Neuronal stem cell (in vitro differentiated cells): ENCODE measurements around the gene LPA.

Experiments used
- DNase-seq: peaks from one replicate; pipeline ENCODE4 v3.0.0-alpha.2; 2013; ENCODE audit warnings: low spot score
- H2AFZ ChIP-seq: one replicate; pipeline ENCODE4 v1.6.1; 2013; ENCODE audit warnings: mild to moderate bottlenecking, low read length, inconsistent platforms
- H2AK5ac ChIP-seq: 2 replicates; pipeline ENCODE4 v1.6.1; 2013; ENCODE audit warnings: low read depth, mild to moderate bottlenecking, inconsistent platforms, low read length, moderate library complexity, mixed read lengths
- H2BK120ac ChIP-seq: 2 replicates; pipeline ENCODE4 v1.6.1; 2013; ENCODE audit warnings: low read depth, mild to moderate bottlenecking, inconsistent platforms, low read length, moderate library complexity, mixed read lengths
- H2BK12ac ChIP-seq: one replicate; pipeline ENCODE4 v1.6.1; 2013; ENCODE audit warnings: low read length, inconsistent platforms
- H2BK15ac ChIP-seq: 2 replicates; pipeline ENCODE4 v1.6.1; 2013; ENCODE audit warnings: mild to moderate bottlenecking, low read length, inconsistent platforms, mixed read lengths
- H2BK5ac ChIP-seq: one replicate; pipeline ENCODE4 v1.6.1; 2013; ENCODE audit warnings: inconsistent platforms, mild to moderate bottlenecking, low read length, moderate library complexity
- H3K14ac ChIP-seq: one replicate; pipeline ENCODE4 v1.6.1; 2013; ENCODE audit warnings: low read length, inconsistent platforms
- H3K18ac ChIP-seq: 2 replicates; pipeline ENCODE4 v1.6.1; 2013; ENCODE audit warnings: low read length, inconsistent platforms
- H3K23ac ChIP-seq: 2 replicates; pipeline ENCODE4 v1.6.1; 2013; ENCODE audit warnings: low read depth, mild to moderate bottlenecking, mixed read lengths, low read length, inconsistent platforms; ENCODE audit not compliant: poor library complexity
- H3K27ac ChIP-seq: replicated peaks from 3 replicates; pipeline ENCODE4 v1.5.1; 2013; ENCODE audit warnings: low read length, inconsistent platforms
- H3K27me3 ChIP-seq, 3 experiments: 2 replicates each; pipeline ENCODE4 v1.6.1; 2013; ENCODE audit warnings: low read length in 3 of 3, mild to moderate bottlenecking in 2 of 3, inconsistent platforms in 1 of 3, low read depth in 1 of 3, mixed read lengths in 1 of 3, moderate library complexity in 1 of 3; ENCODE audit not compliant: control insufficient read depth in 3 of 3, insufficient read depth in 3 of 3
- H3K36me3 ChIP-seq, 2 donors: replicated peaks in 1 of 2; 2 replicates each; pipeline ENCODE4 v1.6.1; 2013; ENCODE audit warnings: low read length in 2 of 2; ENCODE audit not compliant: control insufficient read depth in 2 of 2, insufficient read depth in 2 of 2
- H3K4ac ChIP-seq: 2 replicates; pipeline ENCODE4 v1.6.1; 2013; ENCODE audit warnings: inconsistent platforms, mild to moderate bottlenecking, low read length, moderate library complexity
- H3K4me1 ChIP-seq, 2 donors: 1 replicate in 1 of 2; 2 replicates in 1 of 2; pipeline ENCODE4 v1.6.1; 2013; ENCODE audit warnings: low read length in 2 of 2, low read depth in 1 of 2; ENCODE audit not compliant: control insufficient read depth in 2 of 2, insufficient read depth in 1 of 2
- H3K4me2 ChIP-seq: one replicate; pipeline ENCODE4 v1.6.1; 2013; ENCODE audit warnings: mild to moderate bottlenecking, low read length, inconsistent platforms; ENCODE audit not compliant: insufficient read depth, poor library complexity, severe bottlenecking
- H3K4me3 ChIP-seq, 2 donors: 2 replicates each; pipeline ENCODE4 v1.5.1; 2013; ENCODE audit warnings: low read length in 2 of 2, mild to moderate bottlenecking in 2 of 2, inconsistent platforms in 1 of 2, moderate library complexity in 1 of 2
- H3K79me1 ChIP-seq: one replicate; pipeline ENCODE4 v1.6.1; 2013; ENCODE audit warnings: low read depth, mild to moderate bottlenecking, inconsistent platforms, low read length, moderate library complexity
- H3K9ac ChIP-seq: one replicate; pipeline ENCODE4 v1.6.1; 2013; ENCODE audit warnings: mild to moderate bottlenecking, low read depth, low read length, inconsistent platforms; ENCODE audit not compliant: poor library complexity
- H3K9me3 ChIP-seq, 2 donors: replicated peaks in 1 of 2; 2 replicates each; pipeline versions ENCODE3 to v1.6.1; 2013; ENCODE audit warnings: low read length in 2 of 2, mild to moderate bottlenecking in 2 of 2, inconsistent platforms in 1 of 2, low read depth in 1 of 2, mixed read lengths in 1 of 2, moderate library complexity in 1 of 2; ENCODE audit not compliant: control insufficient read depth in 2 of 2, insufficient read depth in 1 of 2
- H4K8ac ChIP-seq: one replicate; pipeline ENCODE4 v1.6.1; 2013; ENCODE audit warnings: low read depth, mild to moderate bottlenecking, inconsistent platforms, low read length, moderate library complexity
- H4K91ac ChIP-seq: one replicate; pipeline ENCODE4 v1.6.1; 2013; ENCODE audit warnings: low read length, low read depth, mild to moderate bottlenecking, inconsistent platforms; ENCODE audit not compliant: poor library complexity
- WGBS, 2 donors: extraction: QIAGEN DNeasy Blood & Tissue Kit; methylation state at CpG; one replicate each; pipeline ENCODE4 v1.1.7; 2013; ENCODE audit warnings: missing lambda C conversion rate in 2 of 2, mixed read lengths in 1 of 2; ENCODE audit not compliant: insufficient read length in 2 of 2, insufficient replicate concordance in 1 of 2; ENCODE audit errors: extremely low coverage in 2 of 2; 5-methylcytosine and 5-hydroxymethylcytosine counted together

LPA gene

GRCh38 chr6:160692369-160692959 lies 28.4 kb upstream of the LPA start:
- Histone ChIP-seq H3K27me3 (peaks cover 0 to 3% (median 0%) of the 10 kb centered on the region in 3 experiments), H2AFZ (no peak overlapping the region), H3K9ac (no peak overlapping the region), H2BK15ac (no peak overlapping the region), H3K14ac (no peak overlapping the region), H3K36me3 (no peaks in the 10 kb centered on the region), H3K18ac (no peak overlapping the region), H3K4me1 (no peaks in the 10 kb centered on the region), H3K4me2 (no peak overlapping the region), H3K79me1 (no peaks in the 10 kb centered on the region), H2BK5ac (no peak overlapping the region), H3K9me3 (peaks cover 0 to 2% of the 10 kb centered on the region in 2 donors), H3K23ac (no peak overlapping the region), H3K4me3 (no peak overlapping the region), H4K91ac (no peak overlapping the region), H3K4ac (no peak overlapping the region), H2BK12ac (no peak overlapping the region), H4K8ac (no peak overlapping the region), H2BK120ac (no peak overlapping the region), H3K27ac (no peak overlapping the region), H2AK5ac (no peak overlapping the region)
- DNase-seq: no peak
- WGBS, 2 donors: no CpG with 5 or more reads among the region's 5 CpGs

GRCh38 chr6:160691617-160692016 lies 27.5 kb upstream of the LPA start:
- WGBS, 2 donors: no CpG with 5 or more reads among the region's 5 CpGs
- no peaks in the 10 kb centered on the region for H3K79me1 ChIP-seq

GRCh38 chr6:160690458-160690857 lies 26.4 kb upstream of the LPA start:
- Histone ChIP-seq H3K27me3 (peaks cover 0 to 3% (median 0%) of the 10 kb centered on the region in 3 experiments), H3K23ac (no peak overlapping the region), H2BK15ac (no peak overlapping the region), H3K4ac (no peak overlapping the region), H3K27ac (no peak overlapping the region), H3K4me3 (no peak overlapping the region), H3K18ac (no peak overlapping the region), H4K8ac (no peak overlapping the region), H3K4me2 (no peak overlapping the region), H2BK120ac (no peak overlapping the region), H2BK12ac (no peak overlapping the region), H3K14ac (no peak overlapping the region), H2BK5ac (no peak overlapping the region), H3K79me1 (no peaks in the 10 kb centered on the region), H3K36me3 (no peaks in the 10 kb centered on the region), H2AFZ (no peak overlapping the region), H2AK5ac (no peak overlapping the region), H3K9ac (no peak overlapping the region), H3K4me1 (no peaks in the 10 kb centered on the region), H4K91ac (no peak overlapping the region), H3K9me3 (peaks cover 0 to 2% of the 10 kb centered on the region in 2 donors)
- WGBS, 2 donors: no CpG with 5 or more reads among the region's 9 CpGs
- DNase-seq: no peak

More at GRCh38 chr6:160691617-160692016, 27.5 kb upstream of the LPA start:
- no peak overlapping the region for H4K8ac ChIP-seq
- no peak for DNase-seq
- no peak overlapping the region for H3K4me2 ChIP-seq
- H3K27me3 ChIP-seq: peaks cover 0 to 3% (median 0%) of the 10 kb centered on the region in 3 experiments
- H3K14ac ChIP-seq: no peak overlapping the region
- no peak overlapping the region for H2AFZ ChIP-seq
- no peak overlapping the region for H2BK5ac ChIP-seq
- H3K4me1 ChIP-seq: no peaks in the 10 kb centered on the region
- H3K18ac ChIP-seq: no peak overlapping the region
- H2BK120ac ChIP-seq: no peak overlapping the region
- H3K36me3 ChIP-seq: no peaks in the 10 kb centered on the region
- no peak overlapping the region for H3K9ac ChIP-seq
- no peak overlapping the region for H2BK15ac ChIP-seq
- H2BK12ac ChIP-seq: no peak overlapping the region
- H3K27ac ChIP-seq: no peak overlapping the region
- H3K23ac ChIP-seq: no peak overlapping the region
- peaks cover 0 to 2% of the 10 kb centered on the region in 2 donors for H3K9me3 ChIP-seq
- H4K91ac ChIP-seq: no peak overlapping the region
- H3K4me3 ChIP-seq: no peak overlapping the region
- H3K4ac ChIP-seq: no peak overlapping the region
- no peak overlapping the region for H2AK5ac ChIP-seq

- Histone ChIP-seq H2BK15ac (no peak overlapping the region), H3K36me3 (no peaks in the 10 kb centered on the region), H2AK5ac (no peak overlapping the region), H2BK120ac (no peak overlapping the region), H2AFZ (no peak overlapping the region), H3K4me1 (no peaks in the 10 kb centered on the region), H2BK5ac (no peak overlapping the region), H4K91ac (no peak overlapping the region), H3K79me1 (no peaks in the 10 kb centered on the region), H3K4me3 (no peak overlapping the region), H3K27ac (no peak overlapping the region), H3K14ac (no peak overlapping the region), H3K23ac (no peak overlapping the region), H2BK12ac (no peak overlapping the region), H3K18ac (no peak overlapping the region), H3K9ac (no peak overlapping the region), H3K4ac (no peak overlapping the region), H4K8ac (no peak overlapping the region), H3K27me3 (no peaks in the 10 kb centered on the region), H3K4me2 (no peak overlapping the region), H3K9me3 (peaks cover 0 to 2% of the 10 kb centered on the region in 2 donors)
- DNase-seq: no peak
- WGBS, 2 donors: no CpG with 5 or more reads among the region's 5 CpGs
Observed at GRCh38 chr6:160685762-160686450, 21.8 kb upstream of the LPA start.
